ENCODE measurements around the gene ZNF593.

GRCh38 chr1:26154750-26155149, 15.0 kb upstream of the ZNF593 start:
- TF ChIP-seq CTCF (IDR thresholded peaks at IDR 0.05) (no peak), POLR2A (IDR thresholded peaks at IDR 0.05) (no peak)
